Stimulated activated CD4-positive, alpha-beta T cell treated with anti-CD3 and anti-CD28 coated beads, Interleukin-12 subunit alpha, Interleukin-12 subunit beta, amount 100 ng/mL, for 24 hours (primary cell): Measurements from ENCODE around the gene DAZAP1.

Experiments used
- DNase-seq, 2 experiments: peaks; one replicate each; pipeline ENCODE4 v3.0.0-alpha.2; 2020; ENCODE audit warnings: low read depth in 2 of 2

The DAZAP1 gene

DNA sequence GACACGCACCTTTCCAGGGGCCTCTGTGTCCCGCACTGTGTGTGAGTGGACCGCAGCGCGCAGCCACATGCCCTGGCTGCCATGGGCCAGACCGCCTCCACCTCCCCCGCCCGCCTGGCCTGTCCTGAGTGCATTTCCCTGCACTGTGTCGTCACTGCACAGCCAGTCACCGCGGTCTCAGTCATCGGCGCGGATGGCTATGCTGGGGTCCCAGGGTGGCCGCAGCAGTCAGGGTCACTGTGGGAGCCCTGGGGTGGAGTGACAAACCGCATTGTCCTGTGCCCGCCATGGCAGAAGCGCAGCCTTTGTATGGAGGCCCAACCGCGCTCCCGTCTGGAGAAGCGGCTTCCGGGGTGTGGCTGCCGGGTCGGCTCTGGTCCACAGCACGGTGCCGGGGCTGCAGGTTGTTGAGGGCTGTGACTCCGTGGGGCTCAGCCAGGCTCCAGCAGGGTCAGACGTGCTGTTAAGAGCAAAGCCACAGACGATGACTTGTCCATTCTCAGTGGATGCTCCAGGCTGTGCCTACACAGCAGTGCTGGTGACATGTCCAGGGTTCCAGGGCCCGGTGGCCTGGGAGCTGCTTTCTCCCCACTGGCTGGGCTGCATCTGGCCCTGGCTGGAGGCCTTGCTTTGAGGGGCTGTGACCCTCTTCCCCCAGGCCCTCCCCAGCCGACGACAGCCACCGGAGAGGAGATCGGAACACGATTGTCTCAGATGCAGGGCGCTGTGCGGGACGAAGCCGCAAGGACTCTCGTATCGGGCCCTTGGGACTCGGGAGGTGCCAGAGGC is 30.0 kb upstream of the DAZAP1 start:
- DNase-seq, result no peak

DNA sequence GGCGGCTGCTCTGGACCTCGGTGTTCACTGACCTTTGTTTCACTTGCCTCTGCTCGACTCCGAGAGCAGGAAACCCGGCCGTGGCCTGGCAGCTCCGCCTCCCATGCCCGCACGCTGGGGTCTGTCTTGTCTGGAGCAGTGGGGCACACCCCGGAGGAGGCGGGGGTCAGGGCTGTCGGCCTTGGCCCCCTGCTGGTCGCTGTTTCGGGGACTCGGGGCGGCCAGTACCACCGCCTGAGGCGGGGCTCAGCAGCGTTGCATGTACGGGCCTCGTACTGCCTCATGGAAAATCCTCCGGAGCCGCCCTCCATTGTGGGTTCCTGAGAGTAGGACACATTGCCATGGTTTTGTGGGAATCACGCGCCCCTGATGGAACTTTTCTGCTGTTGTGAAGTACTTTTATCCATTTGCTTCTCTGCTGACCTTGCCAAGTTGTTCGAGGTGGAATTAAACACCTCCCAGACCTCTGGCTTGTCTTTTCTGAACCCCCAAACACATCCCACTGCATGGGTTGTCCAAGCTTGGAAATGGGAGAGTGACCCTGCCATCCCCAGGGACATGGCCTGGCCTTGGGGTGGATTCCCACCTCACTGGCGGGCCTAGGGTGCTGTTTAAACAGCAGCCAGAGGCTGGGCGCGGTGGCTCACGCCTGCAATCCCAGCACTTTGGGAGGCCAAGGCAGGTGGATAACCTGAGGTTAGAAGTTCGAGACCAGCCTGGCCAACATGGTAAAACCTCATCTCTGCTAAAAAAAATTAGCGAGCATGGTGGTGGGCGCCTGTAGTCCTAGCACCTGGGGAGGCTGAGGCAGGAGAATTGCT is 29.2 kb upstream of the DAZAP1 start:
- DNase-seq, result no peak

DNA sequence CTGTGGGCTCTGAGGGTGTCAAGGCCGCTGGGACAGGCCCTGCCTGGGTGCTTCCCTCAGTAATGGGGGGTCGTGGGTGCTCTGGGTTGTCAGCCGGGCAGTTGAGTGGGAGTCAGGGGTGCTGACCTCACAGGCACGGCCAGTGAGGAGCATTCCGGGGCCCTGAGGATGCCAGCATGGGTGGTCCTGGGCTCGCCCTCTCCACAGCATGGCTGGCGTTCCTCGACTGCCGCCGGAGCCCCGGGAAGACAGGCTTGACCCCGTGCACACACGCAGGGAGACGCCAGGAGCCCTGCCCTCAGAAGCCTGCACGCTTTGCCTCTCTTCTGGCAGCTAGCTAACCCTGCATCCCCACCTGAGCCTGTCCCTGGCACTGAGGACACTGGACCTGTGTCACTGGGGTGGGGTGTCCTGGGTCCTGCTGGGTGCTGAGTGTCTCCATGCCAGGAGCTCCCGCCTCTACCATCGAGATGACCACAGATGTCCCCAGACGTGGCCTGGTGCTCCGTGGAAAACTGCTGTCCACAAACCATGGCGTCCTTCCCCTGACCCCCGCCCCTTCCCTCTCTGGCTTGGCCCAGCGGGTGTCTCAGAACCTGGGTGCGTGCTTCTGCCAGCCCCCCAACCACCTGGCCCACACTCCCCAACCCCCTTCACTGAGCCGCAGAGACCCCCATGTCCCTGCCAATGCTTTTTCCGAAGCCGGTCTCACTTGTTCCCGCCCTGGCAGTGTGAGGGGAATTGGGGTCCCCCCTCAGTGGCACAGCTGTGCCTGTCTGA is 28.1 kb upstream of the DAZAP1 start:
- DNase-seq, result no peak

DNA sequence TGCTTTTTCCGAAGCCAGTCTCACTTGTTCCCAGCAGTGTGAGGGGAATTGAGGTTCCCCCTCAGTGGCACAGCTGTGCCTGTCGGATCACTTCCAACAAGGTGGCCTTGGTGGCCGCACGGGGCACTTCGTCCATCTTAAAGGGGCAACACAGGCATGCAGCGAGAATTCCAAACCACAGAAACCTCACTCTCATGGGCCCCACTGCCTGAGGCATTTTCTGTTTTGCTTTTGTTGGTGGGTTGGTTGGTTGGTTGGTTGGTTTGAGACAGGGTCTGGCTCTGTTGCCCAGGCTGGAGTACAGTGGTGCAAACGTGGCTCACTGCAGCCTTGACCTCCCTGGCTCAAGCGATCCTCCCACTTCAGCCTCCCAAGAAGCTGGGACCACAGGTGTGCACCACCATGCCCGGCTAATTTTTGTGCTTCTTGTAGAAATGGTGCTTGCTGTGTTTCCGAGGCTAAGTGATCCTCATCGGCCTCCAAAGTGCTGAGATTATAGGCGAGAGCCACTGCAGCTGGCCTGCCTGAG is 27.4 kb upstream of the DAZAP1 start:
- no peak for DNase-seq

DNA sequence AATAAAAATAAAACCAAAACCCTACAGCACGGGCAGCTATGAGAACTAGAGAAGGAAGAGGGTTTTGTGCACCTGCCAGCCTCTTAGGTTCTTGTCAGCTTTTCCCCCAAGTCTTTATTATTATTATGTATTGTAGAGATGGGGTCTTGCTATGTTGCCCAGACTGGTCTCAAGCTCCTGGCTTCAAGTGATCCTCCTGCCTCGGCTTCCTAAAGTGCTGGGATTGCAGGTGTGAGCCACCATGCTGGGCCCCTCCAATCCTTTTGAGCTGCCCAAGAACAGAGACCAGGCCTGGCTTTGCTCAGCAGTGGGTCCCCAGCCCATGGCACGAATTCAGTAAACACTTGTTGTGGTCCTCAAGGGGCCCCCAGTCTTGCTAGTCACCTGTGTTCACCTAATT is 25.1 kb upstream of the DAZAP1 start:
- DNase-seq, result no peak

DNA sequence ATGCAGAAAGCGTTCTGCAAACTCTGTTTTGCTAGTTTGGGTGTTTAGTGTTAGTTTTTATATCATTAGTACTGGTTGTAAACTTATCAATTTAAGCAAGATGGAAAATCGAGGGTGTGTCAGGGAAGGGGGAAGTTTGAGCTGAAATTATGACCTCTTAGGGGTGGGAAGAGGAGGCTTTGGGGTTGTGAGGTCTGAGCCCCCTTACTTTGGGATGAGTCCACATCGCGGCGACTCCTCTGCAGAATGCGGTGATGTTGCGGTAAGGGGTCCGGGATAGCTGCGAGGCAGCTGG is 24.4 kb upstream of the DAZAP1 start:
- DNase-seq, result no peak

DNA sequence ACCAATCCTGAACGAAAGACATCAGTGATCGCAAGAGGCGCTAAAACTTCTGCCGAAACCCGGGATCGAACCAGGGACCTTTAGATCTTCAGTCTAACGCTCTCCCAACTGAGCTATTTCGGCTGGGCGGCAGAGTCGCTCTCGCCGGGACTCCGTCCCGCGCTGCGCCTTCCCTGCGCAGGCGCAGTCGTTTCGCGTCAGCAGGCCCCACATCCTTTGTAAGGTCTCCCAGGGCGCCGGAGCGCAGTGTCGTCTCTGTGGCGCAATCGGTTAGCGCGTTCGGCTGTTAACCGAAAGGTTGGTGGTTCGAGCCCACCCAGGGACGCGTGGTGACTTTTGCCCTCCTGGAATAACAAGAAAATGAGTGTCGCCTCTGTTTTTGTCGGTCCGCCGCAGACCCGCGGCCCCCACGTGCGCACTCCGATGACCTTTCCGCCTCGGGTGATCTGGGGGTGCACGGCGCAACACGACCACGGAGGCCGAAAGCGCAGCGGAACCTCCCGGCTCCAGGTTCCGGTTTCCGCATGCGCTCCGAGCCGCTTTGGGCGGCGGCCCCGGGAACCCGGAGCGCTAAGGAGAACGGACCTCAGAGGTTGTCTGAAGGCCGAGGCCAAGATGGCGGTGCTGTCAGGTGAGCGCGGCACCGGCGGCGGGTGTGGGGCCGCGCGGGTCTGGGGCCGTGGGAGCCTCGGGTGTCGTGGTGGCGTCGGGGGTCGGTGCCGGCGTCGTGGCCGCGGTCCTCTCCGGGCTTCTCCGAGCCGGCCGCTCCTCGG is 23.9 kb upstream of the DAZAP1 start, which contains the start of gene NDUFS7:
Gene NDUFS7 (plus strand): TSS at position 596 of the 773 bp plus-strand sequence. CDS start 20 bp downstream, at position 616.
- DNase-seq, result peak; percentile 90 to 94

DNA sequence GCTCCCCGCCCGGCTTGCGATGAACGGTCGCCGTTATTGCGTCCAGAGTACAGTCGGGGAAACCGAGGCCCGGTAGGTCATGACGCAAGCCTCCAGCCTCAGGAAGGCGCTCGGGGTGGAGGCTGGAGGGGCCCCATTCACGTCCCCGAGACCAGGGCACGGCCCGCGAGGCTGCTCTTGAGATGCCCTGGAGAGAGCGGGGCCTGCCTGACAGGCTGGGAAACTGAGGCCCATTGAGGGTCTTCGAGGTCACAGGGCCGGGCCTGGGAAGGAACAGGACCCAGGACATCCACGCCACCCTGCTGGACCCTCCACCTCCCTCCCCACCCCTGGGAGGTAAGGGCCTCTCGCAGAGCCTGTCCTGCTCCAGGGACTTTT is 23.3 kb upstream of the DAZAP1 start:
- DNase-seq, result no peak

DNA sequence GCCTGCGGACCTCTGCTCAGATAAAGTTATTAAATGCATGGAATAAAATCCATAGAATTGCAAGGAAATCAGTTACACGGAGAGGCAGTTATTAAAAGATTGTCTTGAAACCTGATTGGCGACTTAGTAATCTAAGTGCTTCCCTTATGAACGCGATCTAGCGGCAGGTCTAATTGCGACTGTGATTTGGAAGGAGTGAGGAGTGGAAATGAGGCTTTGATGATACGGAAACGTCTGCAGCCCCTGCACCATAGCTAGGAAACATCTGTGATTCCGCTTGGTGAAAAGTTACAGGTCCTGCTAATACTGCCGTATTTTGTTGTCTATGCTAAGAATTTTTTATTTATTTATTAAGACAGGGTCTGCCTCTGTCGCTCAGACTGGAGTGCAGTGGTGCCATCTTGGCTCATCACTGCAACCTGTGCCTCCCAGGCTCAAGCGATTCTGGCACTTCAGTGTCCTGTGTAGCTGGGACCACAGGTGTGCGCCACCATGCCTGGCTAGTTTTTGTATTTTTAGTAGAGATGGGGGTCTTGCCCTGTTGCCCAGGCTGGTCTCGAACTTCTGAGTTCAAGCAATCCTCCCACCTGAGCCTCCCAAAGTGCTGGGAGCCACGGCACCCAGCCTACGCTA is 22.8 kb upstream of the DAZAP1 start:
- no peak for DNase-seq

DNA sequence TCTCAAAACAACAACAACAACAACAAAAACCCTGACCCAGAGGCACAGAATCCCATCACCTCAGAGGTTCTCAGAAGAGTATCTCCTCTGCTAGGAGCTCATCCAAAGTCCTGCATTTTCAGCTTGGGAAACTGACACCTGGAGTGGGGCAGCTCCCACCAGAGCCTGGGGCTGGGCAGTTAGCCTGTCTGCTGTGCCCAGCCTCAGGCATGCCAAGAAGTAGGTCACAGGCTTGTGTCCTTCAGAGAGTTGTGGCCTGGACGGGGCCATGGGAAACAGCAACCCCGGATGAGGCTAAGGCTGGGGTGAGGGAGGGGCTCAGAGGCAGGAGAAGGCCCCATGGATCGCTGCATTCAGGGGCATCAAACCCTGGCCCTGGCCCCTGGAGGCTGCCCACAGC is 21.6 kb upstream of the DAZAP1 start:
- DNase-seq, result no peak

DNA sequence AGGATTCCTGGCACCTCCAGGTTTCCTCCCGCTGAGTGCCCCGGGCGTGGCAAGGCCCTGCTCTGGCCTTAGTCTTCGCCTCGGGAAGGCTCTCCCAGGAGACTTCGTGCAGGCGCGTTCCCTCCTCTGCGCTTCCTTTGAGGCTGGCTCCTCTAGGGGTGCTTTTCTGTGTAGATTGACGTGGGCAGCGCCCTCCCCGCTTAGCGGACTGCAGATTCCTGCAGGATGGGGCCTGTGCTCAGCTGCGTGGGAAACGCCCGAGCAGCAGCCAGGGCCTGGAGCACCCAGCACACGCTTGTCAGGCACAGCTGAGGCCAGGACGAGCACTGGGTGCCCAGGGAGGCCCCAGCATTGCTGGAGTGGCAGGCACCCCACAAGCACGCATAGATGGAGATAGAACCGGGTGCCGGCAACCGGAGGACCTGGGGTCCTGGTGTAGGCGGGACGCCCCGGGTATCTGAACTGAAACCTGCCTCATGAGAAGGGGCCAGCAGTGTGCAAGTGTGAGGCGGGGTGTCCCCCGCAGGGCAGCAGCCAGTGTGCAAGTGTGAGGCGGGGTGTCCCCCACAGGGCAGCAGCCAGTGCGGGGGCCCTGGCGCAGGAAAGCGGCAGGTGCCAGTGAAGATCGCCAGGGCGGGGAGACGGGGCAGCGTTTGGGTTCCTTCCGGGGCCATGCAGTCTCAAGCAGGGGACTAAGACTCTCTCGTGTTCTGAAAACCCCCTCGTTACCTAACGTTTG is 20.3 kb upstream of the DAZAP1 start:
- DNase-seq, result no peak

DNA sequence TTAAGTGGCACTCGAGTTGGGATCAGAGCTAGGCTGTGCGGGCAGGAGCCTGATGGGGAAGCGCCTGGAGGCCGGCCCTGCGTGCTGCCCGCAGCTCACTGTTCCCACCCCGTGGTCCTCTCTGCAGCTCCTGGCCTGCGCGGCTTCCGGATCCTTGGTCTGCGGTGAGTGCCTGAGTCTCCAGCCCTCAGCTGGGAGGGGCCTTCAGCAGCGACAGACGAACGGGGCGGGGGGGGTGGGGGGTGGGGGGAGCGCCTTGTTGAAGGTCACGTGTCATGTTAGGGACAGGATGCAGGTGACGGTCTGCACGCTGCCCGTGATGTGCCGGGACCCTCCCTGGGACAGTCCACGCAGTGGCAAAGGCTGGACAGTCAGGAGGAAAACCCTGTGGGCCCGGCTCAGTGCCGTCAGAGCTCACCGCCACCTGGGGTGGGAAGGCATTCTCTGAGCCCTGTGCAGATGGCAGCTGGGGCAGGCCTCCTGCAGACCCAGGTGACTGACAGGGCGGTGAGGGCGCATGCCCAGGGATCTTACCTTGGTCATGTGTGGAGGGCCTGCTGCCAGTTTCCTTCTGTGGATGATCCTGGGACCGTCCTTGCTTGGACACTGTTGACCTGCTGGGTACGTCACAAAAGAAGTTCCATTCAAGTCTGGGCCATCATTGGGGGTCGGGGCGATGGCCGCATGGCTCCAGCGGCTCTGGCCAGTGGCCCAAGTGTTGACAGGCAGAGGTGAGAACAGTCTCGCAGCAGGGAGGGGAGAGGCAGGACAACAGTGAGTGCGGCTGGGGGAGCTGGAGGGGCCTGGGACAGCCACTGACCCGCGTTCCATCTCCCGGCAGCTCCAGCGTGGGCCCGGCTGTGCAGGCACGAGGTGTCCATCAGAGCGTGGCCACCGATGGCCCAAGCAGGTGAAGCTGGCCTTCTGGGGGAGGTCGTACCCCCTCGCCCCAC is 19.4 kb upstream of the DAZAP1 start:
- DNase-seq, result no peak

DNA sequence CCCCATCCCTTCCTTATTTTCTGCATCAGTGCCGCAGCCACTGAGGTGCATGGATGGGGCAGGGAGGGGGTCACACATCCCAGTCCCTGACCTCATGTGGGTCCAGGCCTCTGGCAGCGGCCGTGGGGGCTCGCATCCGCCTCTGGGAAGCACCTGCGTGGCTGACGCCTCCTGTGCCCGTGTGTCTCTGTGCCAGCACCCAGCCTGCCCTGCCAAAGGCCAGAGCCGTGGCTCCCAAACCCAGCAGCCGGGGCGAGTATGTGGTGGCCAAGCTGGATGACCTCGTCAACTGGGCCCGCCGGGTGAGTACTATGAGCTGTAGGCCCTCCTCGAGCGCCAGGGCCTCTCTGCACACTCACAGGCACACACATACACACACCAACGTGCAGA is 18.8 kb upstream of the DAZAP1 start:
- no peak for DNase-seq

DNA sequence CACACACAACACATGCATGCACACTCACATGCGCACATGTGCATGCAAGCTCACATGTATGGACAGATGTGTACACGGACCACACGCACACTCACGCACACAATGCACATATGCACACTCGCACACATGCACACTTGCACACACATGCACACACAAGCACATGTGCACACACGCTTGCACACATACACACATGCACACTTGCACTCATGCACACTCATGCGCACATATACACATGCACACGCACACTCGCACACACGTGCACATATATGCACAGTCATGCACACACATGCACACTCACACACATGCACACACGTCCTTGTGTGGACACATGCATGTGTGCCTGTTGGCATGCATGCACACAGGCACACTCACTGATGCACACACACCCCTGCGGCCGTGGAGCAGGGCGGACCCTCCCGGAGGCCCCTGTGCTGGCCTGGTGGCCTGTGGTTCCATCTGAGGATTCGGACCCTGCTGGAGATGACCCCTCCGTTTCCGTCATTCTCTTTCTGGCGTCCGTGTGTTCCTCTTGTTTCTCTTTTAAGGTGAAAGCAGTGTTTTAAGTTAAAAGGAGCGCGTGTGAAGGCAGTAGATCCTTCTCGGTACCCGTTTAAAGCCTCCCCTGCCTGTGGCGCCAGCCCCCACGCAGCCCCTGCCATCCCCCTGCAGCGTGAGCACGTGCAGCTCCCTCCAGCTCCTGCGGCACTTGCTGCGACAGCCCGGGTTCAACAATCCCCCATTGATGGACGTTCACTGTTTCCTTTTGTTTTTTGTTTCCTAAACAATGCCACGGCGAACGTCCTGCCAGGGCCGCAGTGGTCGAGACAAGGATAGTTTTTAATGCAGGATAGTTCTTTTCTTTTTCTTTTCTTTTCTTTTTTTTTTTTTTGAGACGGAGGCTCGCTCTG is 18.1 kb upstream of the DAZAP1 start:
- DNase-seq, result no peak

DNA sequence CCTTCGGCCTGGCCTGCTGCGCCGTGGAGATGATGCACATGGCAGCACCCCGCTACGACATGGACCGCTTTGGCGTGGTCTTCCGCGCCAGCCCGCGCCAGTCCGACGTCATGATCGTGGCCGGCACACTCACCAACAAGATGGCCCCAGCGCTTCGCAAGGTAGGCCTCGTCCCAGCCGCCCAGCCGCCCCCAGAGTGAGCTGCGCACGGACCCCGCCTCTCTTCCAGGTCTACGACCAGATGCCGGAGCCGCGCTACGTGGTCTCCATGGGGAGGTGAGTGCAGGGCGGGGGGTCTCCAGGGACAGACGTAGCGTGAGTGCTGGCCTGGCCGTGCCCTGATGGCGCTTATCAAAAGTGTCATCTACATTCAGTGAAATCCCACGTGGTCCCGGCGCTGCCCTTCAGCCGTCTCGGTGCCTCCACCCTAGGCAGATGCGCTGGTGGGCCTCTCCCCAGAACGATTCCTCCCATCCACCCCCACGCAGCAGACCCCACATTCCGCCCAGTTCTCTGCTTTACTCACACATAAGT is 16.4 kb upstream of the DAZAP1 start:
- no peak for DNase-seq

DNA sequence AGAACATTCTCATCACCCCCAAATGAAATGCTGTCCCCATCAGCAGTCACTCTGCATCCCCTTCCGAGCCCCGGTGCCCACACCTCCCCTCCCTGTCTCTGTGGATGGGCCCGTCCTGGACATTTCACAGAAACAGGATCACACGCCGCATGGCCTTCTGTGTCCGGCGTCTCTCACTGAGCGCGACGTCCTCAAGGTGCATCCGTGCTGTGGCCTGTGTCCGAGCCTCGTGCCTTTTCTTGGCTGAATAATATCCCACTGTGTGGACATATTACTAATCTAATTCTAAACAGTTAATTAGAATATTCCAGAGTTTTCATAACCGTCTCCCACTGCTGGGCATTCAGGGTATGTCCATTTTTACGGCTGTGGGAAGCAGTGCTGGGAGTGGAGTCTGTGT is 15.0 kb upstream of the DAZAP1 start:
- no peak for DNase-seq

DNA sequence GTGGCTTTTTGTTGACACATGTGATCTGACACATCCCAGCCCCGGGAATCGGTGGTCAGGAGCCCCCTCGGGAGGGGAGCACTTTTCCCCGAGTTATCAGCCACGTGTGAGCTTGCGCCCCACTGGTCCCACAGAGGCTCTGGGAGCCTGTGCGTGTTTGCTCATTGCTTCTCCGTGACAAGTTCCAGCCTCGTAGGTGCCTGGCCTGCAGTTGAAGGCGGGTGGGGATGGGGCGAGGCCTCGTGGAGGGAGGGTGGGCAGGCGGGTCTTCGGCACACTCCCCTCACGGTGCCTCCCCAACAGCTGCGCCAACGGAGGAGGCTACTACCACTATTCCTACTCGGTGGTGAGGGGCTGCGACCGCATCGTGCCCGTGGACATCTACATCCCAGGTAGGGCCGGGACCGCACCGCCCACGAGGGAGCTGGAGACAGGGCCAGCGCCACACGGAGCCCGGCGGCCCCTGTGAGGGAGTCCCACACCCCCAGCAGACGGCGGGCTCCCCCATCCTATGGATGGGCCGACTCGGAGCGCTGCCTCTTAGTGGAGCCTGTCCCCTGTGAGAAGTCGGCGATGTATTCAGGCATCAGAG is 14.4 kb upstream of the DAZAP1 start:
- no peak for DNase-seq
